ENCODE data around the gene RGS9.

Gene RGS9

GRCh38 chr17:65222214-65222738, 85.1 kb downstream of the RGS9 start:
- DNase-seq = no peak

DNA sequence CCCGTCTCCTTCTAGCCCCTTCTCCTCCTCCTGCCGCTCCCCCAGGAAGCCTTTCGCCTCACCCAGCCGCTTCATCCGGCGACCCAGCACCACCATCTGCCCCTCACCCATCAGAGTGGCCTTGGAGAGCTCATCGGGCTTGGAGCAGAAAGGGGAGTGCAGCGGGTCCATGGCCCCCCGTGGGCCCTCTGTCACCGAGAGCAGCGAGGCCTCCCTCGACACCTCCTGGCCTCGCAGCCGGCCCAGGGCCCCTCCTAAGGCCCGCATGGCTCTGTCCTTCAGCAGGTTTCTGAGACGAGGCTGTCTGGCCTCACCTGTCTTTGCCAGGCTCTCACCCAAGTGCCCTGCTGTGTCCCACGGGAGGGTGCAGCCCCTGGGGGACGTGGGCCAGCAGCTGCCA, 87.9 kb downstream of the RGS9 start:
- DNase-seq = no peak

- DNase-seq = no peak
Measured at GRCh38 chr17:65226227-65226626, 89.1 kb downstream of the RGS9 start.

DNA sequence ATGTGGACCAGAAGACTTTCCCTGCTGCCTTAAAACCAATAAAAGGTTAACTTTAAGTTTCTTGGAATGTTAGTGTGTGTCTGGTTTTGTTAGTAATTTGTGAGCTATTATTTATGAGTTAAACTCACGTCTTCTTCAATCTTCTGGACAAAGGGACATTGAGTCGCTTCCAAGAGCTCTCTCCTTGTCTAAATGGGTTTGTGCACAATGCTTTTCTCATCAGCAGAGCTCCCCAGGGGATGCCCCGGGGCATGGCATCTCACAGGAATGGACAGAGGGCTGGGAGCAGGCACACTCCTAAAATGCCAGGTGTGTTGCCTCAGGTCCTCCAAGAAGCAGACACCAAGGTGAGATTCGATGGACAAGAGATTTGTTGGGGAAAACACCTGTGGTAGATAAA, 90.5 kb downstream of the RGS9 start:
- no peak for DNase-seq

DNA sequence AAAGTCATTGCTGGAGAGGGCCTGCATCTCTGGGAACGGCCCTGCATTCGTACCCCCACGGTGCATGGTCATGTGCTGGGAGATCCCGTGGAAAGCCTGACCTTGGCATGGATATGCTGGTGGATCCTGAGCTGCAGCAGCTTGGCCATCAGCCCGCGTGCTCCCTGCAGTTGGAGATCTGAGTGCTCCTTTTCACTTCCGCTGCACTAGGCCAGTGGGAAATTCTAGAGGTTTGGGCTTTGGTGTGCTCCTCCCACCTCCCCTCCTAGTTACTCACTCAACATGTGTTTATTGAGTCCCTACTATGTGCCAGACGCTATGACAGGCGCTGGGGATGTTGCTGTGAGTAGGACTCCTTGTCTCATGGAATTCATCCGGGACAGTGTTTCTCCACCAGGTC, 91.1 kb downstream of the RGS9 start:
- DNase-seq = no peak

DNA sequence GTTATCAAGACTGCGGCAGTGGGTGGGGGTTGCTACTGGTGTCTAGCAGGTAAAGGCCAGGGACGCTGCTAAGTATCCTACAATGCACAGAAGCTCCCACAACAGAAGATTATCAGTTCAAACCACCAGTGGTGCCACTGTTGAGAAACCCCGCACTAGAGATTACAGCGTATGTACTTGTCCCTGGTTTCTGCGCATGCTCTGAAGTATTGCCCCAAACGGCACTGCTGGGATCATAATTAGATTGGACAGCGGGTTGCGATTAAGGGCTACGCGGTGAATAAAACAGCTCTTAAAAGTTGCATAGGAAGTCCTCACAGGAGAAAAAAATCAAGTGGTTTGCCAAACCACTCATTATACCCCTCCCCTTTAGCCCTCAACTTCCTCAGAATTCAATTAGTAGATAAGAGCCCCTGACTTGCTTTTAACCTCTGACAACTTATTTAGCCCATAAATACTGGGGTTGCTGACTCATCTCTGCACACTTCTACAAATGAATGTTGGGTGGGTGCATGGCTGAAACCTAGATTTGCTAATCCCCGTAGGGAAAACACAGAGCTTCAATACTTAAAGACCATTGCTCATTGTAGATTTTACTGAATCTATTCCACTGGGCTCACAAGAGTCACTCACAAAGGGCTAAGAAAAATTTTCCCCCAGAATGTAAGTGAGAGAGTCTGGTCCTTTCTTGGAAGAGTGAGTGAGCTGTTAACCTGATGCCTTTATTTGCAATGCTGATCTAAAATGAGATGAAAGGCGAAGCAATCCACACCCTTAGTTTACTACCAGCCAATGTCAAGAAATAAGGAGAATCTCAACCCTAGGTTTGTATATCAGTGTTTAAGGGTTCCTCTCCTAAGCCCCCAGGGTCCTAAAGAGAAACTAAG, 91.8 kb downstream of the RGS9 start:
- no peak for DNase-seq

GRCh38 chr17:65229621-65229995, 92.4 kb downstream of the RGS9 start:
- DNase-seq = no peak

DNA sequence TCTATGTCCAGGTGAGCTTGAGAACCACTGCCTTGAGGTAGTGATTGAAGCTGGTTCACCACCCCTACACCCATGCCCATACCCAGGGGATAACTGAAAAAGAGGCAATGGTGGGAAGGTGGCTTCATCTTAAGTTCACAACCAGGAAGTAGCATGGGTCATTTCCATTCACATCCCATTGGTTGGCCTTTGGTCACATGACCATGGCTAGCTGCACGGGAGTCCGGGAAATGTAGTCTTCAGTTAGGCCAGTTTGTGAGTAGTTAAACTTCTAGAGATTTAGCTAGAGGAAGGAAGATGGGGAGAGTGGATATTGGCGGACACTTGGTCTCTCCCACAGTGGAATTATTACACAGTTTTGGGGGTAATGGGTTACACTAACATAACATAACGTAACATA, 92.9 kb downstream of the RGS9 start:
- DNase-seq = no peak

DNA sequence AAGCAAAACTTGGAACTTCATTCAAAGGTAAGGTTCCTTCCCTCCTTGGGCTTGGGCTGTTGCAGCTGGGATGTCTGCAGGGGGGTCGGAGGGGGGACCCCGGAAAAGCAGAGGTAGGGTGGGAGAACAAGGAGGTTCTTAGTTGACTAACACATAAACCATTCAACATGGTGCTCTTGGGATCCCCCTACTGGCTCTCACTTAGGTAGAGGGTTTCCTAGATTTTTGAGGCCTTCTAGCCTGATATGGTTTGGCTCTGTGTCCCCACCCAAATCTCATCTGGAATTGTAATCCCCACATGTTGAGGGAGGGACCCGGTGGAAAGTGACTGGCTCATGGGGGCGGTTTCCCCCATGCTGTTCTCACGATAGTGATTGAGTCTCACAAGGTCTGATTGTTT, 93.9 kb downstream of the RGS9 start:
- DNase-seq = no peak

DNA sequence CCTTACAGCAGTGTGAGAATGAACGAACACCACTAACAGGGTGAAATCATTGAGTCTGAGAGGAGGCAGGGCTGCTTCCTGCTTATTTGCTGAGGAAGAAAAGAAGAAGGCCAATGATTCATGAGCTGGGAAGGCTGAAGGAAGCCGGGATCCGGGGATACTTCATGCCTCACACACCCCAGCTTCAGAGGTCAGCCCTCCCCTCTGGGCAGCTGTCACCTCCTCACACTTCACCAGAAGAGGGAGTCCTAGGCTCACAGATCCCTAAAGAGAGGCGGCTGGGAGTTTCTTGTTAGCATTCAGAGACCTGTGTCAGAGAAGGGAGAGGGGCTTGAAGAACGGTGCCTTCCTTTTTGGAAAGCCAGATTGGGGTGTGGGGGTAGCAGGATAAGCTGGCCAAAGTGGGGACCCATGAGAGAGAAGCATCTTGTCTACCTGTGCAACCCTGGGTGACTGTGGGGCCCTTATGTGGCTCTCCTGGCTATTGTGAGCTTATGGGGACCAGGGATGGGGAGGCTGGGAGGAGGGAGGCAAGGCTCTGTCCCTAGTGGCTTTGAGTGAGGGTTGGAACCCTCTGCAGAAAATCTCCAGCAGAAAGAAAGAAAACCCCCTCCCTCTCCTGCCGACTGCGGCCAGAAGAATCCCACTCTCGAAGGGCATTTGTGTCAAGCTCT, 94.6 kb downstream of the RGS9 start:
- DNase-seq = peak; percentile 88

- DNase-seq = no peak
Measured at GRCh38 chr17:65235284-65235683, 98.1 kb downstream of the RGS9 start.

GRCh38 chr17:65236321-65236720, 99.2 kb downstream of the RGS9 start:
- DNase-seq = no peak

GRCh38 chr17:65243838-65244625, 106.9 kb downstream of the RGS9 start:
- no peak for DNase-seq

DNA sequence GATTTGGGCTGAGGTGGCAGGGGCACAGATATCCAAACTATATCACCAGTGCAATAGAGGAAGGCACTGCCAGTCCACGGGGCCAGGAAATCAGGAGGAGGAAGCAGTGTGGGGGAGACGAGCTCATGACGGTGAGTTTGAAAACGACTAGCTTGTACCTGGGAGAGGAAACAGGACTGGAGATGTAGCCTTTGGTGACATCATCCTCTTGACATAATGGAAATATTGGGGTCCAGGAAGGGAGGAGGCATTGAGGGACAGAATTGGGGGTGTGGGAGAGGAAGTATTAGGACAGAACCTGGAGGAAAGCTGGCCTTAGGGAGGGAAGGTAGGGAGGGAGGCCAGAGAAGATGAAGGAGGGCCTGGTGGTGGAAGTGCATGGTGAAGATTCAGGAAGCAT, 109.1 kb downstream of the RGS9 start:
- no peak for DNase-seq

- no peak for DNase-seq
Measured at GRCh38 chr17:65249774-65250173, 112.6 kb downstream of the RGS9 start.

DNA sequence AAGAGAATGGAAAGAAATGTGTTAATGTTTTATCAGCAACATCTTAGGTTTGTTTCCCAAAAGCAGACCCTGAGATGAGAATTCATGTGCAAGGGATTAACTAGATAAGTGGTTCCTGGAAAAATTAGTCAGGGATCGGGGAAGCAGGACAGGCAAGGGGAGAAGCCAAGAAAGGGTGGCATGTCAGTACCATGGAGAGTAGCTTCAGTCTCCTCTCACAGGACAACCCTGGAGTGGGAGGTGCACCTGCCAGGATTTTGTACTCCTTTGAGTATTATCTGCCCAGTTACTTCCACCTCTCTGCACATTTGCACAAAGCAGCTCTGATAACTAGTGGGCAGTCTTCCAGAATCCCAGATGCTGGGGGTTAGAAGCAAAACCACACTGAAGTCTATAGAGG, 117.0 kb downstream of the RGS9 start:
- no peak for DNase-seq

DNA sequence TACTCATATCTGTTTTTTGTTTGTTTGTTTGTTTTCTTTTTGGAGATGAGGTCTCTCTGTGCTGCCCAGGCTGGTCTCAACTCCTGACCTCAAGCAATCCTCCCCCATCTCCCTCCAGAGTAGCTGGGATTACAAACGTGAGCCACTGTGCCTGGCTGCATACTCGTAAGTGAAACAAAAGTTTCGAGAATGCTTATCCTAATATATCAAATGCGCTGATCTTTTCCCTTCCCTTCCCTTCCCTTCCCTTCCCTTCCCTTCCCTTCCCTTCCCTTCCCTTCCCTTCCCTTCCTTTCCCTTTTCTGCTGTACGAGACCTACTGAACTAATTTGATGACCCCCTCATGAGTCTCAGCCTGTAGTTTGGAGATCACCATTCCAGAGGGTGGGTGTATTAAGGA, 122.1 kb downstream of the RGS9 start:
- no peak for DNase-seq

DNA sequence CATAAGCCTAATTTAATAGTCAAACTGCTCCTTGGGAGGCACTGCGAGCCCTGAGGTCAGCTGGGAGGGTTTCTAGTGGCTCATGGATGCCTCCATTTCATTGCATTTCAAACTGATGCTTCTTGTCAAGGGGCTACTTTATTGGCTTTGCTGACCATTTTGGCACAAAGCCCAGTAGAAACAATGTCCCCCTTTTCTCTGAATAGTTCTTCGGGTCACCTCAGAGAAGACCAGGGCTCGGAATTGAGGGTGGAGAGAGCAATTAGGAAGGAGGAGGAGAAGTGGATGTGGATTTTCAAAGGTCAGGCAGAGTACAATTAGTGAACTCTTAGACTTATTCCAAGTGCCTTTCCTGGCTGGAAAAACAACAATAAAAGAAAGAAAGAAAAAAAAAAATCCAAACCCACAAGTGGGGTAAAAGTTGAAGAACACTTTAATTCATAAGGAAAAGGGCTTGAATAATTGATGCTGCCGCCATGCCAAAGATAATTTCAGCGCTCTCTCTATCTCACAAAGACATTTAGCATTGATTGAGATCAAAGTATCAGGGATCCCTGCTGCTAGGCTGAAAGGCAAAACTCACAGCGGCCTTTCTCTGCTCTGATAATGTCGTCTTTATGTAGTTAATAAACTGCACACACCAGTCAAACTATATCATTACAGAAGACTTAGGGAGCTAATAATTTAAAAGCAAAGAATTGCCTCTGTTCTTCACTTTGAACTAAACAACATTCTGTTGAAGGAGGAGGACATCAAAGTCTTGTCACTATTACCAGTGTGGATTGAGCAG, 122.7 kb downstream of the RGS9 start:
- DNase-seq = no peak

- DNase-seq = no peak
Measured at GRCh38 chr17:65260626-65261025, 123.5 kb downstream of the RGS9 start.

DNA sequence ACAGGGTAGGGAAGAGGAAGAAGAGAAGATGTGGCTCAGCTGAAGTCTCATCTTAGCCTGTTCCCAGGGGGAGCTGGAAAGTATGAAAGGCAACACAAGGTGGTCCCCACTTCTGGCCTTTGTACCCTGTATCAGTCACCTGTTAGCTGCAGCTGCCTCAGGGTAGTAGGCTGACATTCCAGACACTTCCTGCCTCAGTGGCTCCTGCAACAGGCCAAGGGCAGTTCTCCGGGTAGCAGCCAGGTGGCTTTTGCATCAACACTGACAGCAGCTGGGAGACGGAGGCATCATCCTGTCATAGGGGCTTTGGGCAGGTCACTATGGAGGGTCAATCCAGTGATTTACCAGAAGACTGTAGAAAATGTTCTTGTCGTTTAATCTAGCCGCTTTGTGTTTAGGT, 124.0 kb downstream of the RGS9 start:
- DNase-seq = no peak

DNA sequence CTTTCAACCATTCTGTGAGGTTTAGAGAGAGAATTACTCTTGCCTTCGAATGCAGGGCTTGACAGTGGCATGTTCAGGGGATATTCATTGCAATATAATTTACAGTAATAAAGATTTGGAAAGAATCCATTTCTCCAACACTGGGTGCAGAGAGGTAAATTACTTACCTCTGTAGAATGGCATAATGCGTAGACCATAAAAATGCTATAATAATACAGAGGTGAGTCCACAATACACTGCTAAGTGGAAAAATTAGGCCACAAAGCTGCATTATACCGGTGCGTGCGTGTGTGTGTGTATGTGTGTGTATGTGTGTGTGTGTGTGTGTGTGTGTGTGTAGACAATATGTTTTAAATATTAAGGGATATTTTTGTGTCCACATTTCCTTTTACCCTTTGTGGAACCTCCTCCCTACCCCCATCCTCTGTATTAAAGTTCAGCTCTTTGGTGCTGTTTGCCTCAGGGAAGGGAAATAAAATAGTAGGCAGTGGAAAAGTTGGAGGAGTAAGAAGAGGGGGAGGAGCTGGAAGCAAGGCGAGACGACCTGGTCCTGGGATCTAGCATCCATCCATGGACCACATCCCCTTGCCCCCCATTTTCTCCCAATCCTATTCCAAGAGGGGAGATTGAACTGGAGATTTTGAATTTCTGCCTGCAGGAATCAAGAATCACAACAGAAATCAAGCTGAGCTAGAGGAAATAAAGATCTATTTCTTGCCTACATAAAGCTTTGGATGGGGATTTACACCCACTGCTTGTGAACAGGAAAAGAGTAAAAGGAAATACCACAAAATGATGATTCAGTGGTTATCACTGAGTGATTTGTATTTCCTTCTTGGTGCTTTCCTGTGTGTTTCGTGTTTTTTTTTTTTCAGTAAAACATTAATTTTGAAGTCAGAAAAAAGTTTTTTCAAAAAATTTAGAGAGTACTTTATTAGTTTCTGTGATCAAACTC, 124.8 kb downstream of the RGS9 start:
- DNase-seq = no peak

All from kidney glomerular epithelial cell (primary cell).